Thymus (tissue), 14 donors: ENCODE data around the gene CDC42SE2. TPM values are rescaled to one million over a fixed set of nuclear protein-coding genes. Genes with fewer than 3 reads are reported as not detected.

Experiments
- DNase-seq, 9 donors: peaks; one replicate each; pipeline ENCODE4 v3.0.0-alpha.2; 2013; ENCODE audit warnings: low spot score in 9 of 9, low read depth in 6 of 9, missing footprints in 1 of 9
- H3K27ac ChIP-seq, 2 donors: one replicate each; pipeline ENCODE4 v1.5.1; 2013; ENCODE audit warnings: control low read depth in 1 of 2, low read depth in 1 of 2, low read length in 1 of 2, mild to moderate bottlenecking in 1 of 2, moderate library complexity in 1 of 2
- H3K27me3 ChIP-seq, 2 donors: one replicate each; pipeline ENCODE4 v1.5.1; 2013; ENCODE audit warnings: low read length in 1 of 2; ENCODE audit not compliant: control insufficient read depth in 2 of 2, insufficient read depth in 1 of 2
- H3K36me3 ChIP-seq, 2 donors: one replicate each; pipeline ENCODE4 v1.5.1; 2013; ENCODE audit warnings: low read length in 1 of 2, mild to moderate bottlenecking in 1 of 2, moderate library complexity in 1 of 2; ENCODE audit not compliant: control insufficient read depth in 2 of 2, insufficient read depth in 2 of 2
- H3K4me1 ChIP-seq, 2 donors: one replicate each; pipeline ENCODE4 v1.5.1; 2013; ENCODE audit warnings: low read length in 2 of 2; ENCODE audit not compliant: control insufficient read depth in 2 of 2, insufficient read depth in 2 of 2
- H3K4me3 ChIP-seq, 2 donors: one replicate each; pipeline ENCODE4 v1.5.1; 2013; ENCODE audit warnings: low read length in 2 of 2, control low read depth in 1 of 2, mild to moderate bottlenecking in 1 of 2
- H3K9me3 ChIP-seq, 2 donors: one replicate each; pipeline ENCODE4 v1.5.1; 2013; ENCODE audit warnings: low read length in 1 of 2, mild to moderate bottlenecking in 1 of 2; ENCODE audit not compliant: control insufficient read depth in 2 of 2, insufficient read depth in 1 of 2
- WGBS: extraction: QIAGEN DNeasy Blood & Tissue Kit; methylation state at CpG from one replicate; pipeline ENCODE4 v1.1.7; 2013; 5-methylcytosine and 5-hydroxymethylcytosine counted together
- long read RNA-seq, 10 donors: transcript quantifications; one replicate each; lab custom pipeline, GENCODE V29; 2026
- polyA plus RNA-seq: library from polyadenylated mRNA; stranded (reverse); fragments of 200-250 nt; gene quantifications from one replicate; pipeline ENCODE4 v1.2.3, GENCODE V29; 2013
- total RNA-seq: library from RNA; stranded (reverse); fragments of 120-200 nt; gene quantifications from one replicate; pipeline ENCODE4 v1.2.4, GENCODE V29; 2013
- donor health status: healthy.

The CDC42SE2 gene
- total RNA-seq: 60.9 TPM
- polyA plus RNA-seq: 60.6 TPM
- long read RNA-seq, donor 1: 0 reads
- long read RNA-seq, donor 2: 0 reads
- long read RNA-seq, donor 3, full-length matches to known transcripts: 8 of 29 reads
- long read RNA-seq, donor 3, partial matches to known transcripts: 0 of 29 reads
- long read RNA-seq, donor 3, other reads (novel, unspliced or antisense): 21 of 29 reads
- long read RNA-seq, donor 4, partial matches to known transcripts: 0 of 17 reads
- long read RNA-seq, donor 4, other reads (novel, unspliced or antisense): 13 of 17 reads
- long read RNA-seq, donor 5, full-length matches to known transcripts: 10 of 41 reads
- long read RNA-seq, donor 5, partial matches to known transcripts: 0 of 41 reads
- long read RNA-seq, donor 5, other reads (novel, unspliced or antisense): 31 of 41 reads
- long read RNA-seq, donor 6, full-length matches to known transcripts: 3 of 17 reads
- long read RNA-seq, donor 6, partial matches to known transcripts: 0 of 17 reads
- long read RNA-seq, donor 6, other reads (novel, unspliced or antisense): 14 of 17 reads
- long read RNA-seq, donor 7, transcript CDC42SE2-201 (6 exons, 3,591 nt): major isoform, 8 of 96 reads
- long read RNA-seq, donor 7, partial matches to known transcripts: 55 of 96 reads
- long read RNA-seq, donor 7, other reads (novel, unspliced or antisense): 32 of 96 reads
- long read RNA-seq, donor 8, partial matches to known transcripts: 0 of 12 reads
- long read RNA-seq, donor 8, other reads (novel, unspliced or antisense): 12 of 12 reads
- long read RNA-seq, donor 9, partial matches to known transcripts: 0 of 14 reads
- long read RNA-seq, donor 9, other reads (novel, unspliced or antisense): 11 of 14 reads
- long read RNA-seq, donor 10, full-length matches to known transcripts: 7 of 26 reads
- long read RNA-seq, donor 10, partial matches to known transcripts: 0 of 26 reads
- long read RNA-seq, donor 10, other reads (novel, unspliced or antisense): 19 of 26 reads

DNA sequence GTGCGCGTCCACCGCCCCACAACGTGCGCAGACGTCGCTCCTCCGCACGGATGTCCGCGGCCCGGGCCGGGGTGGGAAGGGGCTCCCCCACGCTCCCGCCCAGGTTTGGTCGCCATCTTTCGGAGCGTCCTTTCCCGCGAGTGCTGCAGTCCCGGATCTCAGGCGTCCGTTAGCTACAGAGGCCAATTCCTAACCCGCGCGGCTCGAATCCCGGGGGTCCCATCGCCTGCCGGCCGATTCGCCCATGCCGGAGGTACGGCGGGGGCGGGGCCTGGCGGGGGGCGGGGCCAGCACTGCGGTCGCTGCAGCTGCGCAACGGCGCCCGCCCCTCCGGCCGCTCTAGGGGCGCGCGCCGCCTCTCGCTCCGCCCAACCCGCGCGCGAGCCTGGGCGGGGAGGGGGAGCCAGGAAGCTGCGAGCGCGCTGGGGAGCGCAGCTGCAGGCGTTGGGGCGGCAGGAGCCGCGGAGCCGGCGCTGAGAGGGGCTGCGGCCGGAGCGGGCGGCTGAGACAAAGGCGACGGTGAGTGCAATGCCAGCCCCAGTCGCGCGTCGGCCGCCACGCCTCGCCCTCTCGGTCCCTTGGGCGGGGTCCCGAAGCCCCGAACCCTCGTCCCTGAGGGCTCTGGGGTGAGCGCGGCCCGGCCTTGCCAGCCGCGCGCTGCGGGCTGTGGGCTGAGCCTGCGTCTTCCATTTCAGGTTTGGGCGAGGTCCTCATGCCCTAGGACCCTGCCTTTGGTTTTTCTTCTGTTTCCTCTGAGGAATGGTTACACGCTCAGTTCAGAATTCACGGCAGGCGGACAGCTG is at the start of gene CDC42SE2:
Gene CDC42SE2 (plus strand): TSS at position 406 of the 803 bp plus-strand sequence. CDS start 95,441 bp downstream, outside the sequence.
- peak within 1 kb of the TSS; percentile 95 to 97 for H3K27ac ChIP-seq
- H3K9me3 ChIP-seq: no peaks in the 10 kb centered on the region
- peak within 1 kb of the TSS; percentile 89 to 96 for H3K4me3 ChIP-seq
- H3K4me1 ChIP-seq: peaks cover 3 to 8% of the 10 kb centered on the region in 2 donors
- WGBS: under 1% methylated on average over 97 of the region's 97 CpGs
- peak; percentile 56 to 96 (median 89) for DNase-seq
- H3K36me3 ChIP-seq: peaks cover 0 to 4% of the 10 kb centered on the region in 2 donors
- H3K27me3 ChIP-seq: no peaks in the 10 kb centered on the region

DNA sequence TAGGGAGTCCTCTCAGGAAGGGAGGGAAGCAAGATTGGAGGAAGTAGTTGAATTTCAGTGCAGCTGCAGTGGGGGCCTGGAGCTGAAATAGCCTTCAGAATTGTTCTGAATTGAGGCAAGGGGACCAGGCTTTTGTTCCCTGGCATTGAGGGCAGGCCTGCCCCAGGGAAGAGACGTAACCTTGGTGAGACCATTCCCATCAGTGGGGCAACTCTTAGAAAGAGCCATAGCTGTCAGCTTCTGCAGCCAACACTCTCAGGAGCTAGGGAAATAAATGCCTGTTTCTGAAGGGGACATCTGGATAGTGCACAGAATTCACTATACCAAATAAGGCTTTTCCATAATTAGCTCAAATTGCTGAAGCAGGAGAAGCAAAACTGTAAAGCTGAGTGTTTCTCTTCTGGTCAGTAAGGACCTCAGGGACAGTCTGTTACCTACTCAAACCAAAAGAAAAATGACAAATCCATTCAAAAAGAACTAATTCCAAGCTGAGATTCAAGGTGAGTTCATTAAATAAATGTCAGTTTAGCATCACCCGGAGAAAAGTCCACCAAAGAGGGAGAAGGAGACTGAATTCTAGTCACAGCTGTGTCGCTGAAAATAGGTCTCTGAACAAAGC is 49.1 kb upstream of the CDC42SE2 start:
- no peak overlapping the region for H3K4me3 ChIP-seq

DNA sequence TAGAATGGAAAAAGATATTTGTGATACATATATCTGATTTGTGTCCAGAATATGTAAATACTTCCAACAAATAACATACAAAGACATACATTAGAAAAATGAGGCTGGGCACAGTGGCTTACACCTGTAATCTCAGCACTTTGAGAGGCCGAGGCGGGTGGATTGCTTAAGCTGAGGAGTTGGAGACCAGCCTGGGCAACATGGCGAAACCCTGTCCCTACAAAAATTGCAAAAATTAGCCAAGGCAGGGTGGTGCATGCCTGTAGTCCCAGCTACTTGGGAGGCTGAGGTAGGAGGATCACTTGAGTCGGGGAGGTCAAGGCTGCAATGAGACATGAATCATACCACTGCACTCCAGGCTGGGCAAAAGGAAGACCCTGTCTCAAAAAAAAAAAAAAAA is 46.1 kb upstream of the CDC42SE2 start:
- Histone ChIP-seq H3K9me3 (no peaks in the 10 kb centered on the region), H3K4me1 (peaks cover 0 to 7% of the 10 kb centered on the region in 2 donors), H3K4me3 (no peak overlapping the region), H3K27ac (no peak overlapping the region), H3K36me3 (no peaks in the 10 kb centered on the region), H3K27me3 (no peaks in the 10 kb centered on the region)
- WGBS: 97% methylated on average over 4 of the region's 4 CpGs
- no peak for DNase-seq

More for the DNA sequence above, 49.1 kb upstream of the CDC42SE2 start:
- Histone ChIP-seq H3K27ac (no peak overlapping the region), H3K9me3 (no peaks in the 10 kb centered on the region), H3K4me1 (peaks cover 6 to 16% of the 10 kb centered on the region in 2 donors), H3K36me3 (no peaks in the 10 kb centered on the region), H3K27me3 (no peaks in the 10 kb centered on the region)
- no peak for DNase-seq
- 93% methylated on average over 3 of the region's 3 CpGs for WGBS

DNA sequence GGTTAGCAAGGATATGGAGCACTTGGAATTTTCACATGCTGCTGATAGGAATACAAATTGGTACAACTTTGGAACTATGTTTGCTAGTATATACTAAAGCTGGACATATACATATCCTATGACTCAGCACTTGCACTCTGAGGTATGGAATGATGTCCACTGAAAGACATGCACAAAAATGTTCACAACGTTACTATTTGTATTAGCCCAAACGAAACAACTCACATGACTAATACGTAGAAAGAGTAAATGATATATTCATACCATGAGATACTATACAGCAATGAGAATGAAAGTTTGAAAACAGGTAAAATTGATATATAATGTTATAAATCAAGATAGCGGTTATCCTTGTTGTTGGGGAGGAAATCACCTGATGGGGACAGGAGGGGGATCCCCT is 45.5 kb upstream of the CDC42SE2 start:
- H3K4me3 ChIP-seq: no peak overlapping the region

GRCh38 chr5:131220566-131220965 is 43.3 kb upstream of the CDC42SE2 start:
- no peak overlapping the region for H3K4me3 ChIP-seq
- no peak for DNase-seq
- 98% methylated on average over 7 of the region's 7 CpGs for WGBS
- no peaks in the 10 kb centered on the region for H3K27me3 ChIP-seq
- H3K27ac ChIP-seq: no peak overlapping the region
- no peaks in the 10 kb centered on the region for H3K4me1 ChIP-seq
- H3K9me3 ChIP-seq: no peaks in the 10 kb centered on the region
- H3K36me3 ChIP-seq: no peaks in the 10 kb centered on the region

More for the DNA sequence above, 45.5 kb upstream of the CDC42SE2 start:
- Histone ChIP-seq H3K4me1 (peaks cover 0 to 7% of the 10 kb centered on the region in 2 donors), H3K27ac (no peak overlapping the region), H3K9me3 (no peaks in the 10 kb centered on the region), H3K36me3 (no peaks in the 10 kb centered on the region), H3K27me3 (no peaks in the 10 kb centered on the region)
- no peak for DNase-seq
- 85% methylated on average over 4 of the region's 4 CpGs for WGBS

GRCh38 chr5:131221008-131221703 is 42.7 kb upstream of the CDC42SE2 start:
- Histone ChIP-seq H3K36me3 (no peaks in the 10 kb centered on the region), H3K27me3 (no peaks in the 10 kb centered on the region), H3K4me1 (no peaks in the 10 kb centered on the region), H3K27ac (no peak overlapping the region), H3K9me3 (no peaks in the 10 kb centered on the region), H3K4me3 (no peak overlapping the region)
- no peak for DNase-seq
- whole genome bisulfite sequencing: 98% methylated on average over 10 of the region's 10 CpGs

DNA sequence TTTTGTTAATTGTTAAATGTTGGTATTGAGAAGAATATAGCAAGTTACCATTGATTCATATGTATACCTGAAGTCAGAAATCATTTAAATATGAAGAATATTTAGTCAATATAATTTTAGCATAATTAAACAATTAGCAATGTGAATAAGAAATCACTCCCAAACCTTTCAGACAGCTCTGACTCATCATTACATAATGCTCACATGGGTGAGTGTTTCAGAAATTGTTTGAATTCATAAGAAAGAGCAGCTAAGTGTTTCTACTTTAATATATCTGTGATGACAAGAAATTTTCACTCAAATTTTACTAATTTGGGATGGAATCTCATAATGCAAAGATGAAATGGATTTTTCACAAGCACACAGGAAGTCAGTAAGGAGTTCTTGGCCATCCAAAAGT is 42.0 kb upstream of the CDC42SE2 start:
- Histone ChIP-seq H3K9me3 (no peaks in the 10 kb centered on the region), H3K36me3 (no peaks in the 10 kb centered on the region), H3K27me3 (no peaks in the 10 kb centered on the region), H3K4me1 (no peaks in the 10 kb centered on the region), H3K27ac (no peak overlapping the region), H3K4me3 (no peak overlapping the region)
- DNase-seq: no peak

DNA sequence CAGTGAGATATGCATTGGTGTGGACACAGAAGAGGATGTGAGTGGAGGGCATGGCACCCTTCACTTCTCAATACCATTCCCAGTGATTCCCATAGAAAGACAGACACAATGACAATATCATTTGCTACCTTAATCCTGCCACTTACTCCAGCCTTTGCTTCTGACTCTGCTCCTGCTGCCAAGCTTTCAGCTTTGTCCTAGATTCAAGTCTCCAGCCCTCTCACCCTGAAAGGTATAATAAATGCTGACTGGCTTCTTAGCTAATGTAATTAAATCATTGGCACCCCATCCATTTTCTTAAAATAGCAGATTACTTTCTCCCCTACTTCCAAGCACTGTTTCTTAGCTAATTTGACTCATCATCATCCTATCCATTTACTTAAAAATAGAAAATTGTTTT is 41.1 kb upstream of the CDC42SE2 start:
- Histone ChIP-seq H3K4me3 (no peak overlapping the region), H3K36me3 (no peaks in the 10 kb centered on the region), H3K9me3 (no peaks in the 10 kb centered on the region), H3K27me3 (no peaks in the 10 kb centered on the region), H3K27ac (no peak overlapping the region), H3K4me1 (no peaks in the 10 kb centered on the region)
- DNase-seq: no peak
